Measurements from ENCODE around the gene RUSF1. TPM values are rescaled to one million over a fixed set of nuclear protein-coding genes. Genes with fewer than 3 reads are reported as not detected.

The RUSF1 gene
- total and polyA plus RNA-seq, 9 of the 15 experiments (the other 6 are each of a cell fraction or from before 2014, with no cell fraction given) = 0.80 to 52.8 (median 27.6) TPM

GRCh38 chr16:31471241-31471874 lies 36.8 kb downstream of the RUSF1 start:
- in situ Hi-C loops (cut with MboI) = no loop called here
- Histone ChIP-seq H2AFZ (ENCODE audit: low read depth, low read length) (peak overlapping the region; percentile 77; the same call in 1 of the 2 replicates), H3K9ac (ENCODE audit: insufficient read depth in 1 of 2, low read depth in 2 of 2, low read length in 2 of 2) (peak overlapping the region; percentile 14 to 52; a peak in 2 of 4 replicates), H3K4me1 (replicated peaks in 1 of 2; ENCODE audit: control insufficient read depth in 2 of 2, insufficient read depth in 2 of 2, low read length in 2 of 2) (peaks cover 18 to 43% of the 10 kb centered on the region in 2 experiments; a peak in 4 of 5 replicates), H3K27ac (ENCODE audit: extremely low read depth, low read depth, low read length) (no peak overlapping the region), H3K27me3 (ENCODE audit: control insufficient read depth in 2 of 2, insufficient read depth in 2 of 2, low read length in 2 of 2) (no peaks in the 10 kb centered on the region), H3K4me2 (ENCODE audit: insufficient read depth, low read length) (no peak overlapping the region; the same call in 1 of the 2 replicates), H3K4me3 (no peak overlapping the region), H3K36me3 (ENCODE audit: control insufficient read depth, insufficient read depth, low read length) (peaks cover 11% of the 10 kb centered on the region; the same call in 1 of the 3 replicates), H3K9me3 (replicated peaks; ENCODE audit: control insufficient read depth, insufficient read depth, low read depth, low read length) (no peaks in the 10 kb centered on the region), H3K79me2 (ENCODE audit: control insufficient read depth, insufficient read depth, low read length) (no peaks in the 10 kb centered on the region), H4K20me1 (replicated peaks; ENCODE audit: control insufficient read depth, insufficient read depth, low read length) (no peaks in the 10 kb centered on the region), H3K9me1 (ENCODE audit: control insufficient read depth, insufficient read depth, low read length) (no peaks in the 10 kb centered on the region)
- ChIA-PET CTCF (ENCODE audit: low intra/inter-chr PET ratio) (no interaction called here), POLR2A (interaction anchor here (3.5 kb wide), 1 partner anchor 11 kb away, joined by 15 read pairs; no protein-coding TSS in a partner anchor)
- no peak for DNase-seq (ENCODE audit: extremely low read depth in 1 of 4, low spot score in 3 of 4)
- FAIRE-seq = no peak
- WGBS (ENCODE audit: insufficient coverage, low coverage, missing lambda C conversion rate) = 69% methylated on average over 14 of the region's 15 CpGs
- ATAC-seq = no peak
- TF ChIP-seq TAF9B (IDR thresholded peaks at IDR 0.05; ENCODE audit: partially characterized antibody) (no peak), COPS2 (conservative IDR thresholded peaks at IDR 0.05) (no peak)
- intact Hi-C loops (cut with micrococcal nuclease) = loop anchor here (5.0 kb wide), 1 partner anchor 51 kb away; no protein-coding TSS in a partner anchor
- no TSS peak for BruUV-seq (replicated peaks)

GRCh38 chr16:31470615-31471014 lies 37.6 kb downstream of the RUSF1 start:
- DNase-seq (ENCODE audit: extremely low read depth in 1 of 4, low spot score in 3 of 4) (no peak), ATAC-seq (no peak), FAIRE-seq (no peak)
- Histone ChIP-seq H3K4me2 (ENCODE audit: insufficient read depth, low read length) (no peak overlapping the region), H3K27me3 (ENCODE audit: control insufficient read depth in 2 of 2, insufficient read depth in 2 of 2, low read length in 2 of 2) (no peaks in the 10 kb centered on the region), H3K9me1 (ENCODE audit: control insufficient read depth, insufficient read depth, low read length) (no peaks in the 10 kb centered on the region), H3K4me3 (no peak overlapping the region), H3K4me1 (replicated peaks in 1 of 2; ENCODE audit: control insufficient read depth in 2 of 2, insufficient read depth in 2 of 2, low read length in 2 of 2) (peaks cover 15 to 42% of the 10 kb centered on the region in 2 experiments; a peak in 4 of 5 replicates), H3K9ac (ENCODE audit: insufficient read depth in 1 of 2, low read depth in 2 of 2, low read length in 2 of 2) (no peak overlapping the region), H3K36me3 (ENCODE audit: control insufficient read depth, insufficient read depth, low read length) (peaks cover 12% of the 10 kb centered on the region; the same call in 1 of the 3 replicates), H4K20me1 (replicated peaks; ENCODE audit: control insufficient read depth, insufficient read depth, low read length) (no peaks in the 10 kb centered on the region), H2AFZ (ENCODE audit: low read depth, low read length) (no peak overlapping the region), H3K79me2 (ENCODE audit: control insufficient read depth, insufficient read depth, low read length) (no peaks in the 10 kb centered on the region), H3K27ac (ENCODE audit: extremely low read depth, low read depth, low read length) (no peak overlapping the region), H3K9me3 (replicated peaks; ENCODE audit: control insufficient read depth, insufficient read depth, low read depth, low read length) (no peaks in the 10 kb centered on the region)
- peak in 1 of 2 experiments; percentile 76 for TF ChIP-seq AFF1 (IDR thresholded peaks at IDR 0.05; ENCODE audit: low read depth in 1 of 2, partially characterized antibody in 2 of 2)
- no peak for TF ChIP-seq CREBBP (IDR thresholded peaks at IDR 0.05; ENCODE audit: low read depth, low read length)
- TF ChIP-seq, protein P1, sequence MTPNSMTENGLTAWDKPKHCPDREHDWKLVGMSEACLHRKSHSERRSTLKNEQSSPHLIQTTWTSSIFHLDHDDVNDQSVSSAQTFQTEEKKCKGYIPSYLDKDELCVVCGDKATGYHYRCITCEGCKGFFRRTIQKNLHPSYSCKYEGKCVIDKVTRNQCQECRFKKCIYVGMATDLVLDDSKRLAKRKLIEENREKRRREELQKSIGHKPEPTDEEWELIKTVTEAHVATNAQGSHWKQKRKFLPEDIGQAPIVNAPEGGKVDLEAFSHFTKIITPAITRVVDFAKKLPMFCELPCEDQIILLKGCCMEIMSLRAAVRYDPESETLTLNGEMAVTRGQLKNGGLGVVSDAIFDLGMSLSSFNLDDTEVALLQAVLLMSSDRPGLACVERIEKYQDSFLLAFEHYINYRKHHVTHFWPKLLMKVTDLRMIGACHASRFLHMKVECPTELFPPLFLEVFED (CRISPR knock-in tag; conservative IDR thresholded peaks at IDR 0.05) = no peak
- intact Hi-C loops (cut with micrococcal nuclease) (loop anchor here (5.0 kb wide), 1 partner anchor 52 kb away; no protein-coding TSS in a partner anchor), in situ Hi-C loops (cut with MboI) (no loop called here)
- WGBS (ENCODE audit: insufficient coverage, low coverage, missing lambda C conversion rate) = 44% methylated on average over 3 of the region's 3 CpGs
- BruUV-seq (replicated peaks) = no TSS peak
- POLR2A ChIA-PET = interaction anchor here (0.6 to 3.5 kb wide), 3 partner anchors 10 to 280 kb away, joined by 3 to 15 read pairs (median 4); no protein-coding TSS in a partner anchor
- CTCF ChIA-PET (ENCODE audit: low intra/inter-chr PET ratio) = no interaction called here

Measured in K562 (cell line).